ENCODE measurements around the gene APOL5. TPM values are rescaled to one million over a fixed set of nuclear protein-coding genes. Genes with fewer than 3 reads are reported as not detected.

Gene APOL5
- total RNA-seq, 1 experiment from 2014 or later, result not detected

GRCh38 chr22:35726398-35726797 is 8.7 kb downstream of the APOL5 start:
- Histone ChIP-seq H3K4me2 (ENCODE audit: low read length) (no peak overlapping the region), H3K79me2 (ENCODE audit: low read length) (no peaks in the 10 kb centered on the region), H3K9ac (ENCODE audit: low read length) (no peak overlapping the region), H3K4me3 (ENCODE audit: low read length) (no peak overlapping the region), H3K27me3 (ENCODE audit: low read length) (no peaks in the 10 kb centered on the region), H3K9me3 (ENCODE audit: low read length) (no peaks in the 10 kb centered on the region), H3K36me3 (ENCODE audit: low read depth, low read length) (no peaks in the 10 kb centered on the region), H2AFZ (ENCODE audit: low read length) (no peak overlapping the region), H3F3A (ENCODE audit: low read length, unreplicated experiment) (no peaks in the 10 kb centered on the region), H3K4me1 (ENCODE audit: insufficient read depth, low read length) (no peaks in the 10 kb centered on the region), H3K9me2 (replicated peaks; ENCODE audit: low read length) (no peaks in the 10 kb centered on the region), H4K20me1 (ENCODE audit: low read length) (no peaks in the 10 kb centered on the region), H3K27ac (ENCODE audit: low read length) (no peak overlapping the region)
- TF ChIP-seq EZH2 (IDR thresholded peaks at IDR 0.05; ENCODE audit: low read length, unreplicated experiment) (no peak), EZH2phosphoT487 (IDR thresholded peaks at IDR 0.05; ENCODE audit: borderline replicate concordance, low read length) (no peak)
- TF ChIP-seq, protein P1, sequence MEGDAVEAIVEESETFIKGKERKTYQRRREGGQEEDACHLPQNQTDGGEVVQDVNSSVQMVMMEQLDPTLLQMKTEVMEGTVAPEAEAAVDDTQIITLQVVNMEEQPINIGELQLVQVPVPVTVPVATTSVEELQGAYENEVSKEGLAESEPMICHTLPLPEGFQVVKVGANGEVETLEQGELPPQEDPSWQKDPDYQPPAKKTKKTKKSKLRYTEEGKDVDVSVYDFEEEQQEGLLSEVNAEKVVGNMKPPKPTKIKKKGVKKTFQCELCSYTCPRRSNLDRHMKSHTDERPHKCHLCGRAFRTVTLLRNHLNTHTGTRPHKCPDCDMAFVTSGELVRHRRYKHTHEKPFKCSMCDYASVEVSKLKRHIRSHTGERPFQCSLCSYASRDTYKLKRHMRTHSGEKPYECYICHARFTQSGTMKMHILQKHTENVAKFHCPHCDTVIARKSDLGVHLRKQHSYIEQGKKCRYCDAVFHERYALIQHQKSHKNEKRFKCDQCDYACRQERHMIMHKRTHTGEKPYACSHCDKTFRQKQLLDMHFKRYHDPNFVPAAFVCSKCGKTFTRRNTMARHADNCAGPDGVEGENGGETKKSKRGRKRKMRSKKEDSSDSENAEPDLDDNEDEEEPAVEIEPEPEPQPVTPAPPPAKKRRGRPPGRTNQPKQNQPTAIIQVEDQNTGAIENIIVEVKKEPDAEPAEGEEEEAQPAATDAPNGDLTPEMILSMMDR (conservative IDR thresholded peaks at IDR 0.05; ENCODE audit: low read depth, low read length), result no peak
- ChIA-PET CTCF (no interaction called here), POLR2A (ENCODE audit: unreplicated experiment) (no interaction called here)
- intact Hi-C loops (cut with micrococcal nuclease), result no loop called here
- ATAC-seq, result no peak
- DNase-seq, result no peak
- no TSS peak for BruUV-seq (replicated peaks)

DNA sequence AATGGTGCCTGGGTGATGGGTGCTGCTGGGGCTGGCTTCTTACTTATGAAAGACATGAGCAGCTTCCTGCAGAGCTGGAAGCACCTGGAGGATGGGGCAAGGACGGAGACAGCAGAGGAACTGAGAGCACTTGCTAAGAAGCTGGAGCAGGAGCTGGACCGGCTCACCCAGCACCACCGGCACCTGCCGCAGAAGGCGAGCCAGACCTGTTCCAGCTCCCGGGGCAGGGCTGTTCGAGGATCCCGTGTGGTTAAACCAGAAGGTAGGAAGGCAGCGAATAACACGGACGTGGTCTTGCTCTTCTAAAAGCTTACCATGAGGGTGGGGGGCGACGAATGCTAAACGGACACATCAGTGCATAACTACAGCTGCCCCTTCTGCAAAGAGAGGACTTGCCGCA is 9.3 kb downstream of the APOL5 start:
- Histone ChIP-seq H3K4me1 (ENCODE audit: insufficient read depth, low read length) (no peaks in the 10 kb centered on the region), H3K9me2 (replicated peaks; ENCODE audit: low read length) (no peaks in the 10 kb centered on the region), H3K4me2 (ENCODE audit: low read length) (no peak overlapping the region), H3K79me2 (ENCODE audit: low read length) (no peaks in the 10 kb centered on the region), H3K9me3 (ENCODE audit: low read length) (no peaks in the 10 kb centered on the region), H3K9ac (ENCODE audit: low read length) (no peak overlapping the region), H3K36me3 (ENCODE audit: low read depth, low read length) (no peaks in the 10 kb centered on the region), H3K27me3 (ENCODE audit: low read length) (no peaks in the 10 kb centered on the region), H3K4me3 (ENCODE audit: low read length) (no peak overlapping the region), H3K27ac (ENCODE audit: low read length) (no peak overlapping the region), H3F3A (ENCODE audit: low read length, unreplicated experiment) (no peaks in the 10 kb centered on the region), H2AFZ (ENCODE audit: low read length) (no peak overlapping the region), H4K20me1 (ENCODE audit: low read length) (no peaks in the 10 kb centered on the region)
- ATAC-seq, result no peak
- CTCF ChIA-PET, result no interaction called here
- POLR2A ChIA-PET (ENCODE audit: unreplicated experiment), result no interaction called here
- no TSS peak for BruUV-seq (replicated peaks)
- no peak for DNase-seq
- TF ChIP-seq EZH2phosphoT487 (IDR thresholded peaks at IDR 0.05; ENCODE audit: borderline replicate concordance, low read length), result no peak
- no peak for TF ChIP-seq EZH2 (IDR thresholded peaks at IDR 0.05; ENCODE audit: low read length, unreplicated experiment)
- TF ChIP-seq, protein P1 (conservative IDR thresholded peaks at IDR 0.05; ENCODE audit: low read depth, low read length), result no peak
- intact Hi-C loops (cut with micrococcal nuclease), result no loop called here

DNA sequence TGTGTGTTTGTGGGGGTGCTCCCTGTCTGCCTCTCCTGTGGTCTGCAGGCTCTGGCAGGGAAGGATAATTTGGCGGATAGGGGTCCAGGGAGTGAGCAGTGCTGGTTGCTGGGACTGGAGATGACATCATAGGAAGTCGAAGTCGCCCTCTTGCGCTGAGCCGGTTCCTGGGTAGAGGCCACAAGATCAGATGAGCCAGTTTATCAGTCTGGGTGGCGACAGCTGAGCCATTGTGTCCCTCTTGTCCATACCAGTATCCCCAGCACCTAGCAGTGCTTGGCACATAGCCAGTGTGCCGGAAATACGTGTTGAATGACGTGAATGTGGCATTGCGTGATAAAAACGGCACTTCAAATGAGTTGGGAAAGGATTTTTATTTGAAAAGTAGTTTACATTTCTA is 9.8 kb downstream of the APOL5 start:
- Histone ChIP-seq H3K9me3 (ENCODE audit: low read length) (no peaks in the 10 kb centered on the region), H3K79me2 (ENCODE audit: low read length) (no peaks in the 10 kb centered on the region), H3K9me2 (replicated peaks; ENCODE audit: low read length) (no peaks in the 10 kb centered on the region), H3K36me3 (ENCODE audit: low read depth, low read length) (no peaks in the 10 kb centered on the region), H3F3A (ENCODE audit: low read length, unreplicated experiment) (no peaks in the 10 kb centered on the region), H3K4me3 (ENCODE audit: low read length) (no peak overlapping the region), H3K27ac (ENCODE audit: low read length) (no peak overlapping the region), H3K4me2 (ENCODE audit: low read length) (no peak overlapping the region), H3K27me3 (ENCODE audit: low read length) (no peaks in the 10 kb centered on the region), H2AFZ (ENCODE audit: low read length) (no peak overlapping the region), H3K9ac (ENCODE audit: low read length) (no peak overlapping the region), H3K4me1 (ENCODE audit: insufficient read depth, low read length) (no peaks in the 10 kb centered on the region), H4K20me1 (ENCODE audit: low read length) (no peaks in the 10 kb centered on the region)
- no TSS peak for BruUV-seq (replicated peaks)
- ChIA-PET POLR2A (ENCODE audit: unreplicated experiment) (no interaction called here), CTCF (no interaction called here)
- DNase-seq, result no peak
- ATAC-seq, result no peak
- TF ChIP-seq, protein P1 (conservative IDR thresholded peaks at IDR 0.05; ENCODE audit: low read depth, low read length), result no peak
- TF ChIP-seq EZH2 (IDR thresholded peaks at IDR 0.05; ENCODE audit: low read length, unreplicated experiment) (no peak), EZH2phosphoT487 (IDR thresholded peaks at IDR 0.05; ENCODE audit: borderline replicate concordance, low read length) (no peak)
- intact Hi-C loops (cut with micrococcal nuclease), result no loop called here

Measured in PC-3 (cell line).